Parathyroid adenoma (tissue), 2 donors: ENCODE data around the gene TBC1D22A.

ENCODE experiments used
- H2AFZ ChIP-seq: fragments of 300-600 bp; sonication (generic); one replicate; pipeline ENCODE4 v1.7.0; 2017; ENCODE audit warnings: antibody characterized with exemption, mild to moderate bottlenecking
- H3K27ac ChIP-seq: fragments of 300-600 bp; sonication (generic); one replicate; pipeline ENCODE4 v1.7.0; 2017
- H3K27me3 ChIP-seq: fragments of 300-600 bp; sonication (generic); one replicate; pipeline ENCODE4 v1.7.0; 2017; ENCODE audit warnings: low read length; ENCODE audit not compliant: control insufficient read depth, insufficient read depth
- H3K36me3 ChIP-seq: fragments of 300-600 bp; sonication (generic); one replicate; pipeline ENCODE4 v1.7.0; 2017; ENCODE audit warnings: low read length; ENCODE audit not compliant: control insufficient read depth, insufficient read depth
- H3K4me1 ChIP-seq: fragments of 300-600 bp; sonication (generic); one replicate; pipeline ENCODE4 v1.7.0; 2017; ENCODE audit warnings: control low read depth
- H3K4me2 ChIP-seq: fragments of 300-600 bp; sonication (generic); one replicate; pipeline ENCODE4 v1.7.0; 2017; ENCODE audit warnings: low read length
- H3K4me3 ChIP-seq: fragments of 300-600 bp; sonication (generic); one replicate; pipeline ENCODE4 v1.7.0; 2017; ENCODE audit warnings: low read depth, low read length
- H3K79me2 ChIP-seq: fragments of 300-600 bp; sonication (generic); one replicate; pipeline ENCODE4 v1.7.0; 2017; ENCODE audit warnings: control low read depth
- H3K9ac ChIP-seq: fragments of 300-600 bp; sonication (generic); one replicate; pipeline ENCODE4 v1.7.0; 2017; ENCODE audit warnings: mild to moderate bottlenecking
- H3K9me3 ChIP-seq: fragments of 300-600 bp; sonication (generic); one replicate; pipeline ENCODE4 v1.7.0; 2017; ENCODE audit warnings: low read length; ENCODE audit not compliant: control insufficient read depth
- TF ChIP-seq, protein P1 (sequence below): fragments of 300-600 bp; sonication (generic); IDR thresholded peaks from one replicate; pipeline ENCODE4 v1.7.0; 2017; ENCODE audit warnings: antibody characterized with exemption, mild to moderate bottlenecking
- donor health status: primary hyperparathyroidism.

TBC1D22A gene

DNA sequence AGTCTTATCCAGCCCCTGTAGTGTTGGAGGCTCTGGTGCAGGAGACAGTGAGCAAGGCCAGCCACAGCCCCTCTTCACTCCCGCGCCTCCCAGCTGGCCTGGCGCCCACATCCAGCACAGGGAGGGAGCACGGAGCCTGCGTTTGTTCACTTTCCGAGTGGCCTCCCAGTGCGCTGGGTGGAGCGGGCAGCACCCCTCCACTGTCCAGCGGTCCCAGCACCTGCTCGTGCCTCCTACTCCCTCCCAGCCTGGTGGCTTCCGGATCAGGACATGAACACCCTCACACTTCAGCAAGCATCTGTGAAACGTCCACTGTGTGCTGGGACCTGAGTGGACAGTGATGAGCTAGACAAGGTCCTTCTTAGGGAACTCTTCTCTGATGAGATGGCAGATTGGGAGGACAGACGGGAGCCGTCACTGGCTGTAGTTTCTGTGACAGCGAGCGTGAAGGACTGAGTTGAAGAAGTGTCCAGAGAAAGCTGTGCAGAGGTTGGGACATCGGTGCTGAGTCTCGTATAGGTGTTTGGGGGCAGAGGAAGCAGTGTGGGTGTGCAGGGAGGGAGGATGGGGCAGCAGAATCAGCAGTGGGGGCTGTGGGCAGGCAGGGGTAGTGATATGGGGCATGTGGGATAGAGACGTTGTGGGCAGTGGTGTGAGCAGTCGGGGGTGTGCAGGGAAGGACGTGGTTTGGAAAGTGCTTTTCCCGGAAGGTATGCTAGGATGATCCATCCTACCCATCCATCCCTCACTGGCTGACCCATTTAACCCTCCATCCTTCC is 256.8 kb downstream of the TBC1D22A start:
- Histone ChIP-seq H3K9ac (no peak overlapping the region), H3K4me3 (no peak overlapping the region), H3K4me1 (no peaks in the 10 kb centered on the region), H3K27ac (no peak overlapping the region), H3K27me3 (no peaks in the 10 kb centered on the region), H3K4me2 (no peak overlapping the region), H3K36me3 (no peaks in the 10 kb centered on the region), H2AFZ (no peak overlapping the region), H3K79me2 (no peaks in the 10 kb centered on the region), H3K9me3 (no peaks in the 10 kb centered on the region)
- TF ChIP-seq, protein P1, sequence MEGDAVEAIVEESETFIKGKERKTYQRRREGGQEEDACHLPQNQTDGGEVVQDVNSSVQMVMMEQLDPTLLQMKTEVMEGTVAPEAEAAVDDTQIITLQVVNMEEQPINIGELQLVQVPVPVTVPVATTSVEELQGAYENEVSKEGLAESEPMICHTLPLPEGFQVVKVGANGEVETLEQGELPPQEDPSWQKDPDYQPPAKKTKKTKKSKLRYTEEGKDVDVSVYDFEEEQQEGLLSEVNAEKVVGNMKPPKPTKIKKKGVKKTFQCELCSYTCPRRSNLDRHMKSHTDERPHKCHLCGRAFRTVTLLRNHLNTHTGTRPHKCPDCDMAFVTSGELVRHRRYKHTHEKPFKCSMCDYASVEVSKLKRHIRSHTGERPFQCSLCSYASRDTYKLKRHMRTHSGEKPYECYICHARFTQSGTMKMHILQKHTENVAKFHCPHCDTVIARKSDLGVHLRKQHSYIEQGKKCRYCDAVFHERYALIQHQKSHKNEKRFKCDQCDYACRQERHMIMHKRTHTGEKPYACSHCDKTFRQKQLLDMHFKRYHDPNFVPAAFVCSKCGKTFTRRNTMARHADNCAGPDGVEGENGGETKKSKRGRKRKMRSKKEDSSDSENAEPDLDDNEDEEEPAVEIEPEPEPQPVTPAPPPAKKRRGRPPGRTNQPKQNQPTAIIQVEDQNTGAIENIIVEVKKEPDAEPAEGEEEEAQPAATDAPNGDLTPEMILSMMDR = no peak

DNA sequence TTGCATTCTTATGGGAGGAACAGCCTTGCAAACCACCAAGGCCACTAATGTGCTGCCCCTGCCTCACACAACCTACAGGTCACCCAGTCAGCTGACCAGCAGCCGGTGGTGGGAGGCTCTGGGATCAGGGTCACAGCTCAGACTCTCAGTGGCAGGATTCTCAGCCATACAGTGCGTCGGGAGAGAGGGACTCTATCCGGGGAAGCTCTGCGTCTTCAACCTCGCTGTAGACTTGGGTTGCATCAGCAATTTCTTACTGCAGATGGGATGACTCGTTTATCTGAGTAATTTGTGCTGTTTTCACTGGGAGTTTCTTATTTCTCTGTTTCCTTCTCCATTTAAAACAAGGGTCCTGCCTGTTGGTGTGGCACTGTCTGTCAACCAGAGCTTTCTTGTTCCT is 257.7 kb downstream of the TBC1D22A start:
- Histone ChIP-seq H3K9ac (no peak overlapping the region), H3K27ac (no peak overlapping the region), H2AFZ (no peak overlapping the region), H3K36me3 (no peaks in the 10 kb centered on the region), H3K27me3 (no peaks in the 10 kb centered on the region), H3K4me1 (no peaks in the 10 kb centered on the region), H3K4me2 (no peak overlapping the region), H3K79me2 (no peaks in the 10 kb centered on the region), H3K4me3 (no peak overlapping the region), H3K9me3 (no peaks in the 10 kb centered on the region)
- TF ChIP-seq, protein P1 = no peak

DNA sequence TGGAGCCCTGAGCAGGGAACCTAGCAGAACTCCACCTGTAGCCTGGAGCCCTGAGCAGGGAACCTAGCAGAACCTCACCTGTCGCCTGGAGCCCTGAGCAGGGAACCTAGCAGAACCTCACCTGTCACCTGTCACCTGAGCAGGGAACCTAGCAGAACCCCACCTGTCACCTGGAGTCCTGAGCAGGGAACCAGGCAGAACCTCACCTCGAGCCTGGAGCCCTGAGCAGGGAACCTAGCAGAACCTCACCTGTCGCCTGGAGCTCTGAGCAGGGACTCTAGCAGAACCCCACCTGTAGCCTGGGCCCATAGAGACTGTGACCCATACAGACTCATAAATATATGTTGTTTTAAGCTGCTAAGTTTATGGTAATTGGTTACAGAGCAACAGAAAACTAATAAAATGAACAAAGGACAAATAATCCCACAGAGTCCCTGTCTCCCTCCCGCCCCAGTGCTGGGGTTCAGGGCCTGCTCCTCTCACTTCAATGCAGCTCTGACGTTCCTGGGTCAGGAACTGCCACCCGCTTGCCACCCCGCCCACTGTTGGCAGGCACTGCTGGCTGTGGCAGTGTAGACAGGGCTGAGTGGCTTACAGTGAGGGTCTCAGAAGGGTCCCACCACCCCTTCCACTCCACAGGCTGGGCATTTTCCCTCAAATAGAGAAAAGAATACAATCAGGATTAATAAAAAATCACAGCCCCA is 259.1 kb downstream of the TBC1D22A start:
- Histone ChIP-seq H3K9ac (no peak overlapping the region), H3K27me3 (no peaks in the 10 kb centered on the region), H3K79me2 (no peaks in the 10 kb centered on the region), H3K9me3 (no peaks in the 10 kb centered on the region), H3K36me3 (no peaks in the 10 kb centered on the region), H3K27ac (no peak overlapping the region), H3K4me3 (no peak overlapping the region), H2AFZ (no peak overlapping the region), H3K4me1 (no peaks in the 10 kb centered on the region), H3K4me2 (no peak overlapping the region)
- TF ChIP-seq, protein P1 = no peak

DNA sequence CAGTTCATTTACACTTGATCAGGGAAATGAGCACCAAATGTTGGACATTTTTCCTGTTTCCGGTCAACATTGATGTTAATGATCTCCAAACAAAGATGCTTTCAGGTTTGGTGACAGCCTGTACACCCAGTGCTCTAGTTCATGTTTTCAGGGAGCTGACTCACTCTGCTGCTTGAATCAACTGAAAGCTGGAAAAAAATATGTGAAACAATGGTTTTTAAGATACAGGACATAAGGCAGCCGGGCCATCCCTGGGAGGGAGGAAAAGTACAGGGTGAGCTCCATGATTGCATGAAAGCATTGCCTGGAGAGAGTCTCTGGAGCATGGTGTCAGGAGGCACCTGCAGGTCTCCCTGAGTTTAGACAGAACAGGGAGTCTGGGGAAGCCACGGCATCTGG is 259.6 kb downstream of the TBC1D22A start:
- no peaks in the 10 kb centered on the region for H3K36me3 ChIP-seq
- no peaks in the 10 kb centered on the region for H3K9me3 ChIP-seq
- H3K4me3 ChIP-seq = no peak overlapping the region
- no peak overlapping the region for H3K9ac ChIP-seq
- H3K79me2 ChIP-seq = no peaks in the 10 kb centered on the region
- no peak overlapping the region for H3K27ac ChIP-seq
- H3K27me3 ChIP-seq = no peaks in the 10 kb centered on the region
- H3K4me2 ChIP-seq = no peak overlapping the region
- TF ChIP-seq, protein P1 = no peak
- H3K4me1 ChIP-seq = no peaks in the 10 kb centered on the region
- H2AFZ ChIP-seq = no peak overlapping the region
